ENCODE results near the gene RAB6A. TPM values are rescaled to one million over a fixed set of nuclear protein-coding genes. Genes with fewer than 3 reads are reported as not detected.

Gene RAB6A
- total RNA-seq, 1 donor from 2014 or later: 87.2 TPM

Other genes starting within 250 kb of the RAB6A start
- gene FAM168A, start 163.0 kb downstream of the RAB6A start, total RNA-seq: 13.0 TPM
- 1.0 TPM for gene PLEKHB1, start 114.5 kb downstream of the RAB6A start, total RNA-seq
- 25.6 TPM for gene MRPL48, start 26.8 kb upstream of the RAB6A start, total RNA-seq
- gene COA4, start 115.8 kb upstream of the RAB6A start, total RNA-seq: 73.1 TPM
- gene PAAF1, start 115.9 kb upstream of the RAB6A start, total RNA-seq: 17.2 TPM
- not detected for gene DNAJB13, start 190.0 kb upstream of the RAB6A start, total RNA-seq
- 25.1 TPM for gene UCP2, start 221.8 kb upstream of the RAB6A start, total RNA-seq
- 1.6 TPM for gene UCP3, start 248.0 kb upstream of the RAB6A start, total RNA-seq

Measured in skeletal muscle tissue (tissue), 1 donor.